Astrocyte (in vitro differentiated cells and primary cell): ENCODE measurements around the gene PSME4. TPM values are rescaled to one million over a fixed set of nuclear protein-coding genes. Genes with fewer than 3 reads are reported as not detected.

ENCODE experiments used
- DNase-seq: peaks from one replicate; pipeline ENCODE4 v3.0.0-alpha.2; 2010; ENCODE audit warnings: low read depth
- FAIRE-seq: peaks from 2 replicates; lab custom pipeline; 2011; peaks lifted over from hg19 to GRCh38; lab: Jason Lieb, UNC
- H2AFZ ChIP-seq: 2 replicates; pipeline ENCODE4 v1.6.0; 2012; ENCODE audit warnings: low read depth, low read length, inconsistent platforms
- H3K27ac ChIP-seq: 2 replicates; pipeline ENCODE4 v1.5.1; 2011; ENCODE audit warnings: low read depth, low read length, inconsistent platforms
- H3K27me3 ChIP-seq: 2 replicates; pipeline ENCODE4 v1.6.0; 2011; ENCODE audit warnings: low read length, inconsistent platforms; ENCODE audit not compliant: insufficient read depth
- H3K36me3 ChIP-seq: 2 replicates; pipeline ENCODE4 v1.5.1; 2011; ENCODE audit warnings: low read length, inconsistent platforms; ENCODE audit not compliant: insufficient read depth
- H3K4me1 ChIP-seq: 2 replicates; pipeline ENCODE4 v1.5.1; 2011; ENCODE audit warnings: low read length, inconsistent platforms; ENCODE audit not compliant: insufficient read depth
- H3K4me2 ChIP-seq: 2 replicates; pipeline ENCODE4 v1.6.0; 2012; ENCODE audit warnings: low read length, inconsistent platforms
- H3K4me3 ChIP-seq: 2 replicates; pipeline ENCODE4 v1.5.1; 2011; ENCODE audit warnings: low read depth, mild to moderate bottlenecking, low read length, inconsistent platforms; ENCODE audit not compliant: insufficient read depth
- H3K79me2 ChIP-seq: 2 replicates; pipeline ENCODE4 v1.6.0; 2012; ENCODE audit warnings: mild to moderate bottlenecking, low read length, inconsistent platforms; ENCODE audit not compliant: insufficient read depth
- H3K9ac ChIP-seq: 2 replicates; pipeline ENCODE4 v1.6.0; 2012; ENCODE audit warnings: mild to moderate bottlenecking, low read length, inconsistent platforms
- H3K9me3 ChIP-seq: 2 replicates; pipeline ENCODE4 v1.5.1; 2012; ENCODE audit warnings: low read depth, mild to moderate bottlenecking, low read length, inconsistent platforms; ENCODE audit not compliant: insufficient read depth
- H4K20me1 ChIP-seq: 2 replicates; pipeline ENCODE4 v1.6.0; 2012; ENCODE audit warnings: low read length, inconsistent platforms; ENCODE audit not compliant: insufficient read depth
- H3K27ac Mint-ChIP-seq: one replicate; pipeline ENCODE4 v1.8.0; 2021; ENCODE audit warnings: mild to moderate bottlenecking, mixed read lengths; ENCODE audit not compliant: unreplicated experiment
- H3K27me3 Mint-ChIP-seq: one replicate; pipeline ENCODE4 v1.8.0; 2021; ENCODE audit warnings: low read depth, mixed read lengths; ENCODE audit not compliant: unreplicated experiment
- H3K36me3 Mint-ChIP-seq: one replicate; pipeline ENCODE4 v1.8.0; 2021; ENCODE audit warnings: low read depth, mixed read lengths; ENCODE audit not compliant: unreplicated experiment
- H3K4me1 Mint-ChIP-seq: one replicate; pipeline ENCODE4 v1.8.0; 2021; ENCODE audit warnings: low read depth, mixed read lengths; ENCODE audit not compliant: unreplicated experiment
- H3K4me3 Mint-ChIP-seq: one replicate; pipeline ENCODE4 v1.8.0; 2021; ENCODE audit warnings: mild to moderate bottlenecking, moderate library complexity, mixed read lengths; ENCODE audit not compliant: unreplicated experiment
- H3K9me3 Mint-ChIP-seq: one replicate; pipeline ENCODE4 v1.8.0; 2021; ENCODE audit warnings: mild to moderate bottlenecking, mixed read lengths; ENCODE audit not compliant: unreplicated experiment
- CTCF ChIP-seq: IDR thresholded peaks from 2 replicates; pipeline ENCODE4 v1.5.1; 2011; ENCODE audit warnings: low read depth, mild to moderate bottlenecking, inconsistent platforms, low read length, moderate library complexity; ENCODE audit not compliant: insufficient read depth
- EZH2 ChIP-seq: IDR thresholded peaks from 2 replicates; pipeline ENCODE4 v1.6.1; 2012; ENCODE audit warnings: mild to moderate bottlenecking, low read length, inconsistent platforms; ENCODE audit not compliant: insufficient read depth
- total RNA-seq: library from RNA; stranded (reverse); gene quantifications from 2 replicates; pipeline ENCODE4 v1.2.1, GENCODE V29; 2021

Gene PSME4
- total RNA-seq, 1 donor from 2014 or later = 110 TPM

GRCh38 chr2:54008439-54008838, 37.6 kb upstream of the PSME4 start:
- H2AFZ ChIP-seq = no peak overlapping the region
- H3K4me3 ChIP-seq = no peak overlapping the region
- TF ChIP-seq EZH2 (no peak), CTCF (no peak)
- no peaks in the 10 kb centered on the region for H3K79me2 ChIP-seq
- H3K4me3 Mint-ChIP-seq = no peak overlapping the region
- no peaks in the 10 kb centered on the region for H4K20me1 ChIP-seq
- no peaks in the 10 kb centered on the region for H3K9me3 ChIP-seq
- no peak overlapping the region for H3K27ac ChIP-seq
- H3K36me3 ChIP-seq = no peaks in the 10 kb centered on the region
- H3K9ac ChIP-seq = no peak overlapping the region
- no peaks in the 10 kb centered on the region for H3K27me3 Mint-ChIP-seq
- H3K4me2 ChIP-seq = no peak overlapping the region
- H3K27me3 ChIP-seq = no peaks in the 10 kb centered on the region
- DNase-seq (no peak), FAIRE-seq (no peak)
- no peak overlapping the region for H3K27ac Mint-ChIP-seq
- no peaks in the 10 kb centered on the region for H3K4me1 ChIP-seq
- no peaks in the 10 kb centered on the region for H3K36me3 Mint-ChIP-seq
- no peaks in the 10 kb centered on the region for H3K9me3 Mint-ChIP-seq
- no peaks in the 10 kb centered on the region for H3K4me1 Mint-ChIP-seq

GRCh38 chr2:54000524-54000923, 29.7 kb upstream of the PSME4 start:
- no peak overlapping the region for H3K4me3 Mint-ChIP-seq
- no peak overlapping the region for H3K4me3 ChIP-seq
- H3K27me3 Mint-ChIP-seq = no peaks in the 10 kb centered on the region
- H3K79me2 ChIP-seq = no peaks in the 10 kb centered on the region
- no peak for DNase-seq
- H3K9me3 ChIP-seq = no peaks in the 10 kb centered on the region
- no peak overlapping the region for H3K27ac ChIP-seq
- H2AFZ ChIP-seq = no peak overlapping the region
- no peaks in the 10 kb centered on the region for H3K9me3 Mint-ChIP-seq
- H4K20me1 ChIP-seq = no peaks in the 10 kb centered on the region
- no peaks in the 10 kb centered on the region for H3K36me3 Mint-ChIP-seq
- no peak overlapping the region for H3K4me2 ChIP-seq
- H3K27ac Mint-ChIP-seq = no peak overlapping the region
- TF ChIP-seq EZH2 (no peak), CTCF (no peak)
- H3K4me1 Mint-ChIP-seq = no peaks in the 10 kb centered on the region
- no peaks in the 10 kb centered on the region for H3K4me1 ChIP-seq
- no peak for FAIRE-seq
- H3K27me3 ChIP-seq = no peaks in the 10 kb centered on the region
- no peaks in the 10 kb centered on the region for H3K36me3 ChIP-seq
- no peak overlapping the region for H3K9ac ChIP-seq

GRCh38 chr2:54000122-54000521, 29.3 kb upstream of the PSME4 start:
- no peak for FAIRE-seq
- no peak overlapping the region for H2AFZ ChIP-seq
- H3K27ac Mint-ChIP-seq = no peak overlapping the region

More at GRCh38 chr2:54000122-54000521, 29.3 kb upstream of the PSME4 start:
- Mint-ChIP-seq H3K9me3 (no peaks in the 10 kb centered on the region), H3K4me1 (no peaks in the 10 kb centered on the region), H3K4me3 (no peak overlapping the region), H3K27me3 (no peaks in the 10 kb centered on the region), H3K36me3 (no peaks in the 10 kb centered on the region)
- no peaks in the 10 kb centered on the region for H3K36me3 ChIP-seq
- H3K27ac ChIP-seq = no peak overlapping the region
- TF ChIP-seq CTCF = no peak
- no peak for TF ChIP-seq EZH2
- H3K27me3 ChIP-seq = no peaks in the 10 kb centered on the region
- H3K4me1 ChIP-seq = no peaks in the 10 kb centered on the region
- no peaks in the 10 kb centered on the region for H3K9me3 ChIP-seq
- H3K79me2 ChIP-seq = no peaks in the 10 kb centered on the region
- H3K4me2 ChIP-seq = no peak overlapping the region
- DNase-seq = no peak
- H3K4me3 ChIP-seq = no peak overlapping the region
- H3K9ac ChIP-seq = no peak overlapping the region
- H4K20me1 ChIP-seq = no peaks in the 10 kb centered on the region
